ENCODE measurements around the gene AATF.

AATF gene

DNA sequence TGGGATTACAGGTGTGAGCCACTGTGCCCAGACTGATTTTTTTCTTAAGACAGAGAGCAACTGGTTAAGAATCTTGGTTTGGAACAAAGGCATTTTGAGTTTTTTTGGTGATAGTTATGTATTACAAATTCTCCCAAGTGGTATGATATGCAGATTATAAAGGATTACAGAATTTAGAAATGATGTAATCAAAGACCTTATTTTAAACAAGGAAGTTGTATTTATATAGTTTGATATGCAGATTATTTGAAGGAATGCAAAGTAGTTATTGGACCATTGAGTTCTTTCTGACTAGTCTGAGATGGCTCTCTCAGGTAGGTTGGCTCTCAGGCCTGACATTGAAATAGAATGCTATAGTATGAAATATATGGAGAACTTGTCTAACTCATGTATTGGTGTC is 34.9 kb downstream of the AATF start:
- DNase-seq = no peak

DNA sequence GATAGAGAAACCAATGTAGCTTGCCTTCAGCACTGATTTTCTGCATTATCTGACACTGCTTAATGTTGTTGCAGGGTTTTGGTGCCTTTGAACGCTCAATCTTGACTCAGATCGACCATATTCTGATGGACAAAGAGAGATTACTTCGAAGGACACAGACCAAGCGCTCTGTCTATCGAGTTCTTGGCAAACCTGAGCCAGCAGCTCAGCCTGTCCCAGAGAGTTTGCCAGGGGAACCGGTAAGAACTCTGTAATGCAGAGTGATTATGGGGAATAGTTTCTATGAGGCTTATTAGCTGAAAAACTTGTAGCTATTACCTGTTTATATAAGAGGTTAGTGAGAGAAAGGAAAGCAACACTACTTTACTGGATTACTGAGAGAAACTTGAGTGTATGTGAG is 40.4 kb downstream of the AATF start:
- no peak for DNase-seq

DNA sequence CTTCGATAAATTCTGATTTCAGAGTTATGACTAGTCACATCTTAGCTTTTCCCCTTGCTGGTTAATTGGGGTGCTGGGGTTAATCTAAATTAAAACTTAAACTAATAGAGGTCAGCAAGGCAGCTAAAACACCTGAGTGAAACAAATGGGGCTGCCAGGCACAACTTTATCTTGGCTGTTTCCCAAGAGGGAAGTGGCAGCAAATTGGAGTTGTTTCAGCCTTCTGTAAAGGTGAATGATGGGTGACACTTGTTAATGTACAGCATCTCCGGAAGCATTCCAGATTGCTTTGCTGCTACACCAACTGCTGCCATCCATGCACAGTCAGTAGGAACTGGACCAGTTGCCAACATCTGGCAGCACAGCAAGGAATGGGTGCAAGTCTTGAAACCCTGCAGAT is 43.9 kb downstream of the AATF start:
- peak; percentile 59 for DNase-seq

DNA sequence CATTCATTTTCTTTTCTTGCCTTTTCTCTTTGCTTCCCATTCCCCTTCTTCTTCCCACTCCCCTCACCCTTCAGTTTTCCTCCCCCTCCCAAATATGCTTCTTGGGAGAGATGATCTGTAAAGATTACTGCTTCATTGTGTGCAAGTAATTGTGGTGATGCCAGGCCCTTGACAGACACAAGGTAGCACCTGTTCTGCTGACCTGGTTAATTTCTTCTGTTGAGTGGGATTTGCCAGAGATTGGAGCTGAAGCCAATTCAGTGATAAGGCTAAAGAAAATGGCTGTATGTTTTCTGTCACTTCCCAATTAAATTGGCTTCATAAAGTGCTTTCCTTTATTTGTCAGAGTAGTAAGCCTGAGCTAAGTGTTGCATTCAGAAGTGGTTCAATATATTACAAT is 44.5 kb downstream of the AATF start:
- peak; percentile 62 for DNase-seq

DNA sequence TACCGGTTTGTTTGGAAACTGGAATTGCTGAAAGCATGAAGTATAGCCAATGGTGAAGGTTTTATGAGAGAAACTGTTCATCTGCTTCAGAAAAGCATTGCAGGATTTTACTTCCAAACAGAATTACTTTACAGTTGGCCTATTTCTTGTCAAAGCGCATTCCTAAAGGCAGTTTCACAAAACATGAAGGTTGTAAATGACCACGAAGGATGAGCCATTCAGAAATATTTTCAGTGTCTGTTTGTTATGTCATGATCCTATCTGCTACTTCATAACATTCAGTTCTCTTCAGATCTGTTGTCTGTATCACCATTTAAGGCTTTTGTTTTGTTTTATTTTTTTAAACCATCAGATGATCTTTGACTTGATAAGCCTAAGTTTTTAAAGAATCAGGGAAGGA is 45.7 kb downstream of the AATF start:
- DNase-seq = no peak

DNA sequence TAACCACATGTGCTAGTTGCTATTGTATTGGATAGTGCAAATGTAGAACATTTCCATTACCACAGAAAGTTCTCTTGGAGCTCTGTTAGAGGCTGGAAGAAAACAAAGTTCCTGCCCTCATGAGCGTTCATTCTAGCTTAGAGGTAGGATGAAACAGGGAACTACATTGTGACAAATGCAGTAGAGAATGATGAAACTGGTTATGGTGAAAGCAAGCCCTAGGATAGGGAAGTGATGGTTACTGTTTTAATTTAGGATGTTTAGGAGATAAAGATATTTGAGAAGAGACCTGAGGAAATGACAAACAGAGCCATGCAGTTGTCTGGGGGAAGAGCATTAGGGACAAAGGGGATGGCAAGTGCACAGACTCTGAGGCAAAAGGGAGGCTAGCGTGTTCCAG is 50.7 kb downstream of the AATF start:
- no peak for DNase-seq

DNA sequence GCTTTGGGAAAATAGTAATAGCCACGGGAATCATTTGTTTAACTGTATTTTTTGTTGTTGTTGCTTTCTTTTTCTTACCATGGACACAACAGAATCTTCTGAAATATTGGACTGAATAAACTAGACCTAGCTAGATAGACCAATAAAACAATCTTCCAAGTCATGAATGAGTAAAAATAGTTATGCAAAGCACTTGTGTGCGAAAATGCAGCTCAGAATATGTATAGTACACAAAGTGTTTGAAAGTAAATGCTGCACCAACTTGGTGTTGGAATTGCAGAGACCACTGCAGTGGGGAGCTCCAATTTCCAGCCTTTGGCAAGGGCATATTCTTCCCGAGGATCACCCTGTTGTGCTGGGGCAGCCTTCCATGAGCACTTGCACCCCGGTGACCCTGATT is 68.0 kb downstream of the AATF start:
- DNase-seq = no peak

DNA sequence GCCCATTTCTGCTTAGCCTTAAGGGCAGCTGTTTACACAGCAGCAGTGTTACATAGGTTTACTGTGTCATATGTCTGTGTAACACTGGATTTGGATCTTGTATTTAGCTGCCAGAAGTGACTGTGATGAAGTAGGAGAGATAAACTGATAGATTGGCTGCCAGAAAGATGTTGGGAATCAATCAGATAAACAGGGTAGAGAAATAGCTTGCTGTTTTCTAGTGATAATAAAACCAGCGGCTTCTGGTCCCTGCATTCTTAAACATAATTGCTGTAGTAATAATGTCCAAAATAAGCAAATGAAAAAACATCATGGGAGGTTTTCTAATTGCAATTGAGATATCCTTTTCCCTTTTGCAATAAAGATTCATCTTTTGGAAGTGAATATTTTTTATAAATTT is 68.7 kb downstream of the AATF start:
- no peak for DNase-seq

DNA sequence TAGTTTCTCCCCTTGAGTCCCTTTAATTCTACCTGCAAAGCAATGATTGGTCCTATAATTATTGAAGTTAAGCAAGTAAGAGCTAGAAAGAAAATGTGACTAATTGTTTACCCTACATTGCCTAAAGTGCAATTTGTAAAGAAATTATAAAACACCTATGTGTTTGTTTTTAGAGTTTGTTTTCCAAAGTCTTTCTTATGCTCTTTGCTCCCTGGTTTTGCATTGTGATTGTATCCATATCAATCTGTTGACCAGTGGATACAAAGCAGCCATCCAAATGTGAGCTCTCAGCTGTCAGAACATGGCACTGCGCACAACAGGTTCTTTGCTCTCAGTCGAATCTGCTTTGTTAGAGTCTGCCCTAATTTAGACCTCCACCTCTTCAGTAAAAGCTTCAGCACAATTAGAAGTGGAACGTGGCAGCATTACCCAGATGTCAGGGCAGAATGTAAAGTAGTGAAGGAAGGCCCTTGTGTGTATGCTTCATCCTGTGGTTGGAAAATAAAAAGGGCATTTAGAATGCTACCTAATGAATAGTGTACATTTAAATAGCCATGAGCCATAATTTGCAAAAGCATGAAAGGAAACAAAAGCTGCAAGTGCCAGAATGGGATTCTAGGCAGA is 70.5 kb downstream of the AATF start:
- DNase-seq = no peak

DNA sequence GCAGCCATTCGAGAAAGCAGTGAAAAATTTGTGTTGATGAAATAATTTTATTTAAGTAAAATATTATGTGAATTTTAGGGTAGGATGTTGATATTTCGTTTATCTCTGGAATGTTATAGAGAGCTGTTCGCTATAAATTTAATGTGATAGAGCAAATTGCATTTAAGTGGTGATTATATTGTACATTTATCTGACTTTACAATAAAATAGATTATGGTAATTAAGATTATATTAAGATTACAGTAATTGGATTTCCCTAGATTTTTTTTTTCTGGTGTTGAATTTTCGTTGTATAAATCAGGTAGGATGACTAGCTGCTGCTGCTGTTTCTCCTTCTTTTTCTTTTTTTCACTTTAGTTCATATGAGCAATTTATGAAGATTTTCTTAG is 71.0 kb downstream of the AATF start:
- no peak for DNase-seq

DNA sequence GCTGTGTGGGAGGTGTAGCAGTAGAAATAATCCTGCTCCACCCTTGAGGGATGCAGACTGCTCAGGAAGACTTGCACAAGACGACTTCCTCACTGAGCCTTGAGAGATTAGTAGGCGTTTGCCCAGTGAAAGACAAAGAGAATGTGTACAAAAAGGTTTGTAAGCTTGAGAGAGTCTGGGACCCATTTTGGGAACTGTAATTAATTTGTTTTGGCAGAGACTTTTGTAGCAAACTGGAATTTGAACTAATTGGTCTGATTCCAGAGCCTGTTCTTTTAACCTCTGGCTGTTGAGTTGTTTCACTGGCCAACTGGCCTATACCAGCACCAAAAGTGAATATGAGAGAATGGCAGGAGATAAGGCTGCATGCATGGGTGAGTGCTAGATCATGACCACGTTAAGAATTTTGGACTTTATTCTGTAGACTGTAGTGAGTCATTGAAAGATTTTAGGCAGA is 75.5 kb downstream of the AATF start:
- DNase-seq = no peak

DNA sequence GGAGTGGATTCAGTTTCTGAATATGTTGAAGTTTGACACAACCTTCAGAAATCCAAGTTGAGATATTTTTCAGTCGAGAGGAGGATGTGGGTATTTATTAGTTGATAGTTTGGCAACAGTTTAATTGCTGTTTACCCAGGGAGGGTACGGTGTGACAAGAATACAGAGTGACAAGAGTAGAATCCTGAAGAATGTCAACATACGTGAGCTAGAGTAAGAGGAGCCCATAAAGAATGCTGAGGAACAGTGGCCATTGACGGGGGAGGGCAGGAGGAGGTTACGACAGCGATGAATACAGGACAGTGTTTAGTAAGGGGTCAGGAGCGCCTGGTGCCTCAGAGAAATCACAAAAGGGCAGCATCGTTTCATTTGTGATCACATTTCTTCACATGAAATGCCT is 76.5 kb downstream of the AATF start:
- DNase-seq = no peak

DNA sequence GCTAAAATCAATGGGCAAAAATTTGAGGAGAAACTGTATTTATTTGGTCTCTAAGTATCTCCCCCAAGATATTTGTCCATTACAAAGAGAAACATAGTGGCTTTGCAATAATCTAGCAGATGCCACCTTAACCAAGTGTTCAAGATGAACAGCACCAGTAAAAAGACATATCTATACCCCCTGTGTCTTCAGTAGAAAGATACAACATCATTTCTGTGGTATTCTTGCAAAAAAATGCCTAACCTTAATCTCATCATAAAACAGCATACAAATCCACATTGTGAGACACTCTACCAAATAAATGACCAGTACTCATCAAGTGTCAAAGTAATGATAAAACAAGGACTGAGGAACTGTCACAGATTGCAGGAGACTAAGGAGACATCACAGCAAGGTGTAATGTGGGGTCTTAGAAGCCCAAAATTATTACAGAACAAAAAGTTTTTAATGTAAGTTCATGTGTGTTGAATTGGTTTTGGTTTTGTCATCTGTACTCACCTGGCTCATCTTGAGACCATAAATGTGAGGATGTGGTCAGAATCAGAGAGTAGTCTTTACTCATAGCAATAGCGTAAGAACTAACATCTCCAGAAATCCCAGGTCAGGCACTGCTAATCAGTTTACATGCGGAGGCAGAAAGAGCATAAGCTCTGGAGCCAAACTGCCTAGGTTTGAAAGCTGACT is 77.2 kb downstream of the AATF start:
- DNase-seq = no peak

DNA sequence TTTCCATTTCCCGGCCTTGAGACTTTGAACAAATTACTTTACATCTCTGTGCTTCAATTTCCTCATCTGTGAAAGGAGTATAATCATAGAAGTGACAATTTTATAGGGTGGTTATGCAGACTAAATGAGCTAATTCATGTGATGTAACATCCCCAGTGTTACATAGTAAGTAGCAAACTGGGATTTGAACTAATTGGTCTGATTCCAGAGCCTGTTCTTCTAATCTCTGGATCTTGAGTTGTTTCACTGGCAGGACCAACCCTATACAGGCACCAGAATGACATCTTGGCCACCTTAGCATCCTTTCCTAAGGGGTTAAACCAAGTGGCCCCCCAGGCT is 77.7 kb downstream of the AATF start:
- DNase-seq = no peak

DNA sequence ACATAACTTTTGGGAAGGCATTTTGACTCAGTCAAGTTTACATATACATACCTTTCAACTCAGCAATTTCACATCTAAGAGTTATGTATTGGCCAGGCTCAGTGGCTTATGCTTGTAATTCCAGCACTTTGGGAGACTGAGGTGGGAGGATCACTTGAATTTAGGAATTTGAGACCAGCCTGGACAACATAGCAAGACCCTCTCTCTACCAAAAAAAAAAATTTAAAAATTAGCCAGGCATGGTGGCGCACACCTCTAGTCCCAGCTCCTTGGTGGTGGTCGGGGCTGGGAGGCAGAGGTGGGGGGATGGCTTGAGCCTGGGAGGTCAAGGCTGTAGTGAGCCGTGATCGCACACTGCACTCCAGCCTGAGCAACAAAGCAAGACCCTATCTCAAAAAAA is 79.3 kb downstream of the AATF start:
- DNase-seq = no peak

DNA sequence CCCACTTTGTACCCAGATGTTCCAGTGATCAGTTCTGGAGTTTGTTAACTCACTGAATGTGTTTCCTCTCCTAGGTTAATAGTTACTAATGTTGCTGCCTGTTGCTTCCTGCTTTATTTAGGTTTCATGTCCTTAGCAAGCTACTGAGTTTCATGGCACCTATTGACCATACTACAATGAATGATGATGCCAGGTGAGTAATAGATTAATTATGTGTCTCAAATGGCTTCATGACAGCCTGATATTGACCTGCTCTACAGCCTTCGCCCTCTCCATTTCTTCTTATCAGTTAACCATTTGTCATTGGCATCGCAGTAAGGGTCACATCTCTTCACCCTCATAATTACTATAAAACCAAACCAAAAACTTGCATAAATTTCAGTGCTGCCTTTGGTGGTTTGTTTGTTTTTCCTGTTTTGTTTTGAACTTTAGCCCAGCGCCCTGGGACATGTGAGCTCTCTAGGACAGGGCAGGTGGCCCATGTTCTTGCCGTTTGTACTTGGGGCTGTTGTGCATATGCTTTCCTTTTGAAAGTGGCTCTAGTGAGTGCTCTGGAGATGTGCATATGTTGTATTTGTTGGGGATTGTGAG is 82.8 kb downstream of the AATF start:
- DNase-seq = no peak

DNA sequence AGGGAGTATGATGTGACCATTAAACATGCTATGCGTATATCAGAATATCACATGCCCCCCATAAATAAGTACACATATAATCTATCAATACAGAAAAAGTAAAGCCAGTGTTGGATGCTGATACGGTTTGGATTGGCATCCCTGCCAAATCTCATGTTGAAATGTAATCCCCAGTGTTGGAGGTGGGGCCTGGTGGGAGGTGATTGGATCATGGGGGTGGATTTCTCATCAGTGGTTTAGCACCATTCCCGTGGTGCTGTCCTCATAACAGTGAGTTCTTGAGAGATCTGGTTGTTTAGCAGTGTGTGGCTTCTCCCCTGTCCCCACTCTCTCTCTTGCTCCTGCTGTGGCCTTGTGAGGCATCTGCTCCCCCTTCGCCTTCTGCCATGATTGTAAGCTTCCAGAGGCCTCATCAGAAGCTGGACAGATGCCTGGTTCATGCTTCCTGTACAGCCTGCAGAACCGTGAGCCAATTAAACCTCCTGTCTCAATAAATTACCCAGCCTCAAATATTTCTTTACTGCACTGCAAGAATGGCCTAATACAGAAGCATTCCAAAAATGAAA is 88.9 kb downstream of the AATF start:
- DNase-seq = no peak

DNA sequence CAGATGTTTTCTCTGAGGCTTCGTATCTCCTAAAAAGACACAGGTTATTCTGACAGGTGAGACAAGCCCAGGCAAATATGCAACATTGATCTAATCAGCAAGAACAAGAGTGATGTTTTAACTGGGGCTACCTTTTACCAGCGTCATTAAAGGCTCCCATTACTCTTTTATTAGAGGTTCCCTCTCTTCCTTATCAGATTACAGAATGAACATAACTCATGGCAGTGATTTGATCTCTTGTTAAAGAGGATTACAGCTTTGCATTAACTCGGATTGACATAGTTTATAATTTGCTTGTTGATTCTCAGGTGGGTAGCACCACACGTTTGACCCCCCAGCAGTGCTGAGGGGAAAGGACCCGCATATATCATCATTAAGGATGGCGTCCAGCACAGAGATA is 90.5 kb downstream of the AATF start:
- no peak for DNase-seq

DNA sequence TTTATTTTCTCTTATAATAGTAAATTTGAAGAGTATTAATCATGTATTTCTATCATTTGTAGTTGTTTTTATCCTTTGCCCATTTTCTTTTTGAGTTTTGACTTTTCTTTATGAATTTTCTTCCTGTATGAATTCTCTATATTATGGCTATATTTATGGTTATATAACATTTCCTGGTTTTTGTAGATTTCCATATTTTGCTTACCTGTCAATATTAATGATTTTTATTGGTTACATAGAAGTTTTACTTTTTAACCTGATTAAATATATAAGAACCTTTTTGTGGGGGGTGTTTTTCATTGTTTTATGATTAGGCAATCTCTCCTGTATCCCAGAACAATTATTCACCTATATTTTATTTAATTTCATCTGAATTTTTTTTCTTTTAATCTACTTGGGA is 93.2 kb downstream of the AATF start:
- DNase-seq = no peak

DNA sequence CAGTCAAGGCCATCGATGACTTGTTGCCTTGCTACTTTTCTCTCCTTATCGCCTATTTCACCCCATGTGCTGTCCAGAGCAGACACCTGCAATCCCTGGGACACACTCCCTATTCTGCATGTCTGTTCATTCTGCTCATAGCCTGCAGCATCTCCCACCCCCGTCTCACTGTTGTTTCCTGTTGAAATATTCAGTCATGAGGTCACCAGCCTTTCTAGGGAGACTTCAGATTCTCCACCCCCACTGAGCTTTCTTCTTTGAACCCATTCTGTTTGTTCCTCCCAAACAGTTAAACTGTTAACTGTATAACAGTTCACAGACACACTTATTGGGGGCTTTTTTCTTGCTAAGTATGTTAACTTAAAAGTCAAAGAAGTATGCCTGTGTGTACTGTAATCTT is 94.4 kb downstream of the AATF start:
- no peak for DNase-seq

DNA sequence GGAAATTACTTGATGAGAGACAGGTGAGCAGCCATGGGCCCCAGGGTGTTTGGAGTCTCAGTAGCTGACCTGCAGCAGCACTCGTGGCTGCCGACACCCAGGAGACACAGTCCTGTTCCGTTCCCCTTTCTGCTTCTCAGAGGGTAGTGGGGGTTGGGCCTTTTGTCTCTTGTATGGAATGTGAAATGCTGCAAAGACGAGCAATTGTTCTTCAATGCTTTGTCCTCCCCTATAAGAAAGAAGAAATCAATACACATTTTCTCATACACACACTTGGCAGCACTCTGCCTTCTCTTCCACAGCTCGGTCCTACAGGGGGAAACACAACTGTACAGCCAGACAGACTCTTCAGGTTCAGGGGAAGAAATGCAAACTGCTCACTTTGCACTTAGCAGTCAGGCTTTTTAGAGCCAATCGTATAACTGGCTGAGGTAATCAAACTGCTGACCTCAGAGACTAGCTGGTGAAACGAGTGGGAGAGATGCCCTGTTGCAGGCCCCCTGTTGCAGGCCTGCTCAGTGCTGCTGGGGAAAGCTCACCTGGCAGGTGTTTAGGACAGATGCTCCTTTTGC is 96.7 kb downstream of the AATF start:
- DNase-seq = no peak

DNA sequence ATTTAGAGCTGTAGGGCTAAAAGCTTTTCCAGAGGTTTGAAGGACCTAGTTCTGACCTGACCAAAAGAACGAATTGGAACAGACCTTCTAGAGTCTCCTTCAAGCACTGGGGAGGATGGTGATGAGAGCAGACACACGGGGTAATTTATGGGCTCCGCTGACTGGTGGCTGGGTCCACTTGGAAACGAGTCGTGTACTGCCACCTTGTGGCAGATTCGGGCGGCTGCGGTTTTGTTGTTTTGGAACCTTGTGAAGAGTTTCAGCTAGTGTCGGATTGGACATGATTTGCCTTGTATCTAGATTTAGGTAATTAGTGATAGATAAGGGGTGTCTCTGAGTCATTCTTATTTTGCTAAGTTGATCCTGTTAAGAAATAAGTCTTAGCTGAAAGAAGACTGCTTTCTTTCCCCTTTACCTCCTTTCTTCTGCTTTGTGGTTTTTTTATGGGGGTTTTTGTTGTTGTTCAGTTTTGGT is 98.9 kb downstream of the AATF start:
- peak; percentile 71 for DNase-seq

DNA sequence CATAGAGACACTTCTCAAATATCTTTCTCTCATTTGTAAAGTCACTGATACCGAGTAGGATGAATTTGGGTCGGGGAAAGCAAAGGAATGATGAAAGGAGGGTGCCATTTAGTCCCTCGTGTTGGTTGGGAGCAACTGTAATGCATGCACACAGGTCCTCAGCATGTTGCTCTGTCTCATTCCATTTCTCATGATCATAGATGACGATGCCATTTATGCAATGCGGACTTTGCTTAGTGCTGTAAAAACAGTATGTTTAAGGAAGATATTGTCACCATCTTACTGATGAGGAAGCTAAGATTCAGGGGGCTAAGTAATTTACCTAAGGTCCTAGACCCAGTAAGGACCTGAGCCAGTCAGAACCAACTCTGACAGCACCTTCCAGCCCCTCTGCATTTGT is 100.1 kb downstream of the AATF start:
- DNase-seq = no peak

DNA sequence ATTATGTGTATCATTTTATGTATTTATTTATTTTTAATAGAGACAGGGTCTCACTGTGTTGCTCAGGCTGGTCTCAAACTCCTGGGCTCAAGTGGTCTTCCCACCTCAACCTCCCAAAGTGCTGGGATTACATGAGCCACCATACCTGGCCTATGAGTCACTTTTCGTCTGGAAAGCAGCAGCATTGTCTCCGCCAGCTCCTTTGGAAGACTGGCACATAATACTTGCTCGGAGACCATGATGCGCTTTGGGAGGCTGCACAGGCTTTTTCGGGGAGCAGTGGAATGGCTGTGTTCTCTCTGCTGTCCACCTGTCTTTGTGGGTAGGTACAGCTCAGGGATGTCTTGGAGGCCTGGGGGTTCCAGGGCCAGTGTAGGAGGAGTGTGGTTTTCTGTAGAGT is 102.2 kb downstream of the AATF start:
- no peak for DNase-seq
